Keratinocyte (primary cell): ENCODE results near the gene GATD1. TPM values are rescaled to one million over a fixed set of nuclear protein-coding genes. Genes with fewer than 3 reads are reported as not detected.

Experiments
- DNase-seq: peaks from one replicate; pipeline ENCODE4 v3.0.0-alpha.2; 2011; ENCODE audit warnings: low read depth, missing footprints, low spot score
- FAIRE-seq: peaks from 2 replicates; lab custom pipeline; 2011; peaks lifted over from hg19 to GRCh38; lab: Jason Lieb, UNC
- H2AFZ ChIP-seq: 2 replicates; pipeline ENCODE4 v1.6.0; 2012; ENCODE audit warnings: low read length, control low read depth, inconsistent platforms; ENCODE audit not compliant: control insufficient read depth
- H3K27ac ChIP-seq: 2 replicates; pipeline ENCODE4 v1.5.1; 2011; ENCODE audit warnings: low read length; ENCODE audit not compliant: control insufficient read depth, insufficient read depth
- H3K27me3 ChIP-seq: 3 replicates; pipeline ENCODE4 v1.6.0; 2011; ENCODE audit warnings: low read length; ENCODE audit not compliant: control insufficient read depth, insufficient read depth; ENCODE audit errors: extremely low read depth
- H3K36me3 ChIP-seq, 2 experiments: 2 replicates in 1 of 2; 3 replicates in 1 of 2; pipeline ENCODE4 v1.5.1; 2011; ENCODE audit warnings: low read length in 2 of 2, mild to moderate bottlenecking in 1 of 2; ENCODE audit not compliant: control insufficient read depth in 2 of 2, insufficient read depth in 2 of 2; ENCODE audit errors: extremely low read depth in 1 of 2
- H3K4me1 ChIP-seq: 3 replicates; pipeline ENCODE4 v1.5.1; 2011; ENCODE audit warnings: low read length; ENCODE audit not compliant: control insufficient read depth, insufficient read depth; ENCODE audit errors: extremely low read depth
- H3K4me2 ChIP-seq: 3 replicates; pipeline ENCODE4 v1.6.0; 2011; ENCODE audit warnings: low read depth, low read length; ENCODE audit not compliant: control insufficient read depth, insufficient read depth; ENCODE audit errors: extremely low read depth
- H3K4me3 ChIP-seq, 3 experiments: fragments of 200-600 bp in 1 of 3; sonication (generic) in 1 of 3; 2 replicates in 2 of 3; 3 replicates in 1 of 3; pipeline ENCODE4 v1.5.1; 2011 to 2016; ENCODE audit warnings: low read length in 3 of 3, mild to moderate bottlenecking in 3 of 3, control low read depth in 2 of 3, inconsistent platforms in 1 of 3, low read depth in 1 of 3, mixed read lengths in 1 of 3, mixed run types in 1 of 3, moderate library complexity in 1 of 3; ENCODE audit not compliant: control insufficient read depth in 2 of 3, insufficient read depth in 2 of 3; ENCODE audit errors: extremely low read depth in 1 of 3
- H3K79me2 ChIP-seq: 2 replicates; pipeline ENCODE4 v1.6.0; 2012; ENCODE audit warnings: low read length; ENCODE audit not compliant: control insufficient read depth, insufficient read depth
- H3K9ac ChIP-seq: 3 replicates; pipeline ENCODE4 v1.6.0; 2011; ENCODE audit warnings: low read length; ENCODE audit not compliant: control insufficient read depth, insufficient read depth; ENCODE audit errors: extremely low read depth
- H3K9me1 ChIP-seq: 3 replicates; pipeline ENCODE4 v1.6.0; 2011; ENCODE audit warnings: low read length; ENCODE audit not compliant: control insufficient read depth, insufficient read depth; ENCODE audit errors: extremely low read depth
- H3K9me3 ChIP-seq: 2 replicates; pipeline ENCODE4 v1.5.1; 2012; ENCODE audit warnings: low read depth, low read length; ENCODE audit not compliant: control insufficient read depth
- H4K20me1 ChIP-seq: 3 replicates; pipeline ENCODE4 v1.6.0; 2011; ENCODE audit warnings: low read length; ENCODE audit not compliant: control insufficient read depth, insufficient read depth; ENCODE audit errors: extremely low read depth
- CTCF ChIP-seq, 3 experiments: IDR thresholded peaks in 1 of 3; conservative IDR thresholded peaks in 1 of 3; optimal IDR thresholded peaks in 1 of 3; 2 replicates in 2 of 3; 3 replicates in 1 of 3; pipeline versions ENCODE3 to v1.5.1; 2011; ENCODE audit warnings: low read length in 3 of 3, mild to moderate bottlenecking in 3 of 3, moderate library complexity in 2 of 3, control low read depth in 1 of 3, inconsistent platforms in 1 of 3; ENCODE audit not compliant: insufficient read depth in 2 of 3; ENCODE audit errors: extremely low read depth in 1 of 3
- EZH2 ChIP-seq: IDR thresholded peaks from one replicate; pipeline ENCODE4 v1.6.1; 2012; ENCODE audit warnings: inconsistent platforms, mild to moderate bottlenecking, low read length, moderate library complexity
- dilution Hi-C: fragments of 300-500 bp; cut with MboI; formaldehyde crosslinking; loops from one replicate; pipeline ENCODE4 v1.7.0; 2020; ENCODE audit warnings: low sequenced_read_pairs; ENCODE audit not compliant: extremely low pct_ligation_motif_present
- polyA plus RNA-seq, 5 experiments: library from polyadenylated mRNA; depleted of rRNA in 3 of 5; stranded (reverse) in 3 of 5; stranded (forward) in 1 of 5; unstranded in 1 of 5; fragments of >200 nt; gene quantifications; 1 replicate in 1 of 5; 2 replicates in 3 of 5; 3 replicates in 1 of 5; pipeline versions ENCODE4 v1.2.1 to v1.2.3, GENCODE V29; 2011 to 2012; ENCODE audit warnings: missing spikeins in 2 of 5, low read depth in 1 of 5, low replicate concordance in 1 of 5

Gene GATD1
- polyA plus RNA-seq, 1 donor (not counting 4 experiments of a cell fraction or from before 2014, with no cell fraction given), result 24.4 TPM

- FAIRE-seq (no peak), DNase-seq (no peak)
- peaks cover 19% of the 10 kb centered on the region for H4K20me1 ChIP-seq
- dilution Hi-C loops, result no loop called here
- H3K79me2 ChIP-seq, result peaks cover 39% of the 10 kb centered on the region
- H3K27me3 ChIP-seq, result no peaks in the 10 kb centered on the region
- H3K4me3 ChIP-seq, result peak overlapping the region; percentile 81 to 98 (median 98)
- peaks cover 22% of the 10 kb centered on the region for H3K4me1 ChIP-seq
- H3K9ac ChIP-seq, result peak overlapping the region; percentile 96
- no peak for TF ChIP-seq CTCF (optimal IDR thresholded peaks at IDR 0.05 in 1 of 3, IDR thresholded peaks at IDR 0.05 in 1 of 3, conservative IDR thresholded peaks at IDR 0.05 in 1 of 3; ENCODE audit: extremely low read depth in 1 of 3, insufficient read depth in 2 of 3, low read length in 3 of 3)
- no peak for TF ChIP-seq EZH2
- H3K36me3 ChIP-seq, result peaks cover 28 to 31% of the 10 kb centered on the region in 2 experiments
- H3K4me2 ChIP-seq, result peak overlapping the region; percentile 83
- H3K9me3 ChIP-seq, result no peaks in the 10 kb centered on the region
- peak overlapping the region; percentile 95 for H3K27ac ChIP-seq
- no peaks in the 10 kb centered on the region for H3K9me1 ChIP-seq
- no peak overlapping the region for H2AFZ ChIP-seq
These were observed 32.8 kb upstream of the GATD1 start for GRCh38 chr11:810040-810567.

DNA sequence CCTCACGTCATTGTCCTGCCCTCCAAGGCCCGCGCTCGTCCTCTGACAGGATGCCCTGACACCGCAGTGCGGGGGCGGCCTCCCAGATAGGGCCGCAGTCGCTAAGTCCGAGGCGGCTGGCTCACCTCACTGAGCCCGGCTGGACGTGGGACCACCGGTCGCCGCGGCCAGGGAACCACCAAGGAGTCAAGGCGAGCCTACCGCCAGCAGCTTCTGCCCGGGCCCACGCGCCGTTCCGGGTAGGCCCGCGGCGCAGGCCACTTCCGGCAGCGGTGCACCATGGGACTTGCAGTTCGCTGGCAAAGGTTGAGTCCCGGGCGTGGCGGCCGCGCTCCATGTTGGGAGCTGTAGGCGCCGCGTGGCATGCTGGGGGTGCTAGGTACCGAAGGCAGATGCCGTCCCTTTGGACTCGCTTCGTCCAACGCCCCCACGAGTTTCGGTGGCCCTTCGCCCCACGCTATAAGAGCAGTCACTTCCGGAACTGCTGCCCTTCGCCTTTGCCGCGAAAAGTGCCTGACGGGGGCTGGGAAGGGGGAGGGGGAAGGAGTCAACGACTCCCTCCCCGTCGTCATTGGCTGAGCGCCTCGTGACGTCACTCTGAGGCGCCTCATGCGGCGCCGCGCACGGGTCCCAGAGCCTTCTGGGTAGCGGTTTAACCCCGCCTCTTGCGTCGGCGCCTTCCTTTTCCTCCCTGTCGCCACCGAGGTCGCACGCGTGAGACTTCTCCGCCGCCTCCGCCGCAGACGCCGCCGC lies 32.2 kb upstream of the GATD1 start, which contains the start of gene RPLP2:
TSS of gene RPLP2 (plus strand) at position 681 of the 753 bp plus-strand sequence. CDS start 268 bp downstream, outside the sequence.
- Histone ChIP-seq H3K9me1 (no peaks in the 10 kb centered on the region), H3K9me3 (no peaks in the 10 kb centered on the region), H3K9ac (peak within 1 kb of the TSS; percentile 96), H4K20me1 (peaks cover 19% of the 10 kb centered on the region), H3K79me2 (peaks cover 39% of the 10 kb centered on the region), H3K36me3 (peaks cover 25 to 31% of the 10 kb centered on the region in 2 experiments), H3K4me3 (peak within 1 kb of the TSS; percentile 81 to 98 (median 98)), H3K4me1 (peaks cover 25% of the 10 kb centered on the region), H3K27ac (peak within 1 kb of the TSS; percentile 95), H3K4me2 (peak within 1 kb of the TSS; percentile 99), H3K27me3 (no peaks in the 10 kb centered on the region), H2AFZ (peak within 1 kb of the TSS; percentile 99)
- TF ChIP-seq CTCF (optimal IDR thresholded peaks at IDR 0.05 in 1 of 3, IDR thresholded peaks at IDR 0.05 in 1 of 3, conservative IDR thresholded peaks at IDR 0.05 in 1 of 3; ENCODE audit: extremely low read depth in 1 of 3, insufficient read depth in 2 of 3, low read length in 3 of 3) (no peak), EZH2 (no peak)
- dilution Hi-C loops, result no loop called here
- FAIRE-seq (peak; percentile 36), DNase-seq (peak; percentile 66)
